Spleen (tissue), 11 donors: ENCODE data around the gene HOXC12. TPM values are rescaled to one million over a fixed set of nuclear protein-coding genes. Genes with fewer than 3 reads are reported as not detected.

Experiments
- DNase-seq: peaks from one replicate; pipeline ENCODE4 v3.0.0-alpha.2; 2020
- H3K27ac ChIP-seq, 8 donors: fragments of 200-600 bp; sonication (generic) in 7 of 8; 1 replicate in 4 of 8; 2 replicates in 4 of 8; pipeline versions ENCODE4 v1.5.0 to v1.8.0; 2016 to 2021; ENCODE audit warnings: inconsistent platforms in 4 of 8, mild to moderate bottlenecking in 4 of 8, moderate library complexity in 1 of 8
- H3K27me3 ChIP-seq, 7 donors: fragments of 200-600 bp; sonication (generic) in 6 of 7; replicated peaks in 1 of 7; 1 replicate in 4 of 7; 2 replicates in 3 of 7; pipeline versions ENCODE4 v1.5.0 to v1.8.0; 2016 to 2021; ENCODE audit warnings: inconsistent platforms in 3 of 7, mild to moderate bottlenecking in 1 of 7
- H3K36me3 ChIP-seq, 6 donors: fragments of 200-600 bp; sonication (generic) in 5 of 6; 1 replicate in 4 of 6; 2 replicates in 2 of 6; pipeline versions ENCODE4 v1.5.0 to v1.8.0; 2016 to 2021; ENCODE audit warnings: inconsistent platforms in 2 of 6
- H3K4me1 ChIP-seq, 6 donors: fragments of 200-600 bp; sonication (generic) in 5 of 6; 1 replicate in 3 of 6; 2 replicates in 3 of 6; pipeline versions ENCODE4 v1.5.0 to v1.8.0; 2016 to 2021; ENCODE audit warnings: inconsistent platforms in 3 of 6
- H3K4me3 ChIP-seq, 8 donors: fragments of 200-600 bp; sonication (generic) in 7 of 8; 1 replicate in 4 of 8; 2 replicates in 4 of 8; pipeline versions ENCODE4 v1.5.0 to v1.8.0; 2016 to 2021; ENCODE audit warnings: inconsistent platforms in 4 of 8, mild to moderate bottlenecking in 4 of 8, moderate library complexity in 2 of 8
- H3K9me3 ChIP-seq, 8 donors: fragments of 200-600 bp; sonication (generic) in 7 of 8; 1 replicate in 4 of 8; 2 replicates in 4 of 8; pipeline versions ENCODE4 v1.5.0 to v1.8.0; 2016 to 2021; ENCODE audit warnings: inconsistent platforms in 4 of 8
- POLR2A ChIP-seq, 3 donors: fragments of 450-650 bp; IDR thresholded peaks; one replicate each; pipeline ENCODE4 v1.5.1; 2017; ENCODE audit warnings: antibody characterized with exemption in 3 of 3, mild to moderate bottlenecking in 1 of 3
- POLR2AphosphoS5 ChIP-seq, 3 donors: sonication (generic); formaldehyde crosslinking; IDR thresholded peaks; one replicate each; pipeline ENCODE4 v1.5.1; 2017; ENCODE audit warnings: antibody characterized with exemption in 3 of 3
- WGBS, 5 donors: extraction: QIAGEN DNeasy Blood & Tissue Kit in 3 of 5; methylation state at CpG; one replicate each; pipeline versions ENCODE4 v1.1.5 to v1.1.7; 2013 to 2018; 5-methylcytosine and 5-hydroxymethylcytosine counted together
- intact Hi-C: fragments of 100-400 bp; cut with DNase I; formaldehyde crosslinking; loops from one replicate; pipeline ENCODE4 v1.15.0; 2023; ENCODE audit warnings: low total_unique reads
- polyA plus RNA-seq, 3 donors: library from polyadenylated mRNA; stranded (reverse); fragments of 200-250 nt; gene quantifications; one replicate each; pipeline ENCODE4 v1.2.1, GENCODE V29; 2013
- total RNA-seq, 7 donors: library from RNA; depleted of rRNA in 3 of 7; stranded (reverse); fragments of >200 nt in 3 of 7; fragmentation: NEBNext Ultra II Directional in 4 of 7; extraction: Animal tissue kit (Norgen Biotek cat#: 25700) in 4 of 7; gene quantifications; one replicate each; pipeline versions ENCODE4 v1.1.0 to v1.2.1, GENCODE V29; 2016 to 2021
- TF ChIP-seq, protein P1 (sequence below), 11 experiments: fragments of 200-600 bp in 7 of 11; fragments of 450-650 bp in 4 of 11; sonication (generic) in 4 of 11; IDR thresholded peaks in 8 of 11; conservative IDR thresholded peaks in 3 of 11; 1 replicate in 7 of 11; 2 replicates in 4 of 11; pipeline versions ENCODE4 v1.4.0 to v1.8.0; 2016 to 2021; ENCODE audit warnings: antibody characterized with exemption in 11 of 11, inconsistent platforms in 4 of 11, mild to moderate bottlenecking in 1 of 11
- donor health status: healthy with polysubstance abuse.
- donor health status: DM: no; HTN: no; CAD: no; lungs with moderate emphysema.
- donor health status: DM: no; HTN: no; CAD: no.
- donor health status: Bipolar disorder and iron deficiency.
- donor health status: healthy.
- donor health status: DM: no; HTN: no; CAD: no.
- donor health status: DM: yes; HTN: yes; CAD: no.

HOXC12 gene
- total and polyA plus RNA-seq, 10 donors, result not detected

DNA sequence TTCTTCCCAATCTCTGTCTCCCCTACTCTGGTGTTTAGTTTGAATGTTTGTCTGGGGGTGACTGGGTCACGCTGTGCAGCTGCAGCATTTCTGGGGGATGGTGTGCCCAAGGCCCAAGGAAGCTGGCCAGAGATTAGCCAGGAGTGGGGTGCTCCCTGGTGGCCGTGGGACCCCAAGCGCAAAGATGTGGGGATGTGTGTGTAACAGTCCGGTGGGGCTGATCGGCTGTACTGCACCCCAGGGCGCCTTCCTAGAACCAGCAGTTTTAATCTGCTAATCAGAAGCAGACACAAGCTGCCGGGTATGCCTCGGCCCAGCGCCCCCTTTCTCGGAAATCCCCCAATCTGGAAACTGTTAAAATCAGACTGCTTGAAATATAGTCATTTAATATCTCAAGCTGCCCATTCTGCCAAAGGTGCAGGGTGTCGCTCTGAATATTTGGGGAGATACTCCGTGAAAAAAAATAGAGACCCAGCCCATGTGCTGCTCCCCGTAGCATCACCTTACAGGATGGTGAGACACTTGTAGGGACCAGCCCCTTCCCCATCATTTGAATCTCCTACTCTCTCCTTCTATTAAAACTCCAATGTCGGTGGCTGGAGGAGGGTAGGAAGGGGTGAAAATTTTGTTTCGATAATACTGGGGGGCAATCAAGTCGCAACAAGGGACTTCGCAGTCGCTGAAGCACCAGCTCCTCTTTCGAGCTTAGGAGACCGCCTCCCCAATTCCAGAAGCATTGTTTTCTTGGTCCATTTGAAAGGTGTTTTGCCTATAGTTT is 49.5 kb downstream of the HOXC12 start:
- WGBS, 5 donors, result 18 to 27% (median 21%) methylated on average over 20 of the region's 20 CpGs
- intact Hi-C loops, result loop anchor here (5.0 kb wide), 1 partner anchor 198 kb away; no protein-coding TSS in a partner anchor
- DNase-seq, result no peak

GRCh38 chr12:54004841-54005530 is 50.3 kb downstream of the HOXC12 start:
- peaks cover 17 to 100% (median 95%) of the 10 kb centered on the region in 7 donors for H3K27me3 ChIP-seq
- intact Hi-C loops, result loop anchor here (5.0 kb wide), 2 partner anchors 187 to 197 kb away; no protein-coding TSS in a partner anchor
- H3K36me3 ChIP-seq, result no peaks in the 10 kb centered on the region
- H3K4me1 ChIP-seq, result peaks cover 5 to 50% (median 29%) of the 10 kb centered on the region in 6 donors
- no peak for TF ChIP-seq POLR2AphosphoS5 (IDR thresholded peaks at IDR 0.05)
- TF ChIP-seq, protein P1, sequence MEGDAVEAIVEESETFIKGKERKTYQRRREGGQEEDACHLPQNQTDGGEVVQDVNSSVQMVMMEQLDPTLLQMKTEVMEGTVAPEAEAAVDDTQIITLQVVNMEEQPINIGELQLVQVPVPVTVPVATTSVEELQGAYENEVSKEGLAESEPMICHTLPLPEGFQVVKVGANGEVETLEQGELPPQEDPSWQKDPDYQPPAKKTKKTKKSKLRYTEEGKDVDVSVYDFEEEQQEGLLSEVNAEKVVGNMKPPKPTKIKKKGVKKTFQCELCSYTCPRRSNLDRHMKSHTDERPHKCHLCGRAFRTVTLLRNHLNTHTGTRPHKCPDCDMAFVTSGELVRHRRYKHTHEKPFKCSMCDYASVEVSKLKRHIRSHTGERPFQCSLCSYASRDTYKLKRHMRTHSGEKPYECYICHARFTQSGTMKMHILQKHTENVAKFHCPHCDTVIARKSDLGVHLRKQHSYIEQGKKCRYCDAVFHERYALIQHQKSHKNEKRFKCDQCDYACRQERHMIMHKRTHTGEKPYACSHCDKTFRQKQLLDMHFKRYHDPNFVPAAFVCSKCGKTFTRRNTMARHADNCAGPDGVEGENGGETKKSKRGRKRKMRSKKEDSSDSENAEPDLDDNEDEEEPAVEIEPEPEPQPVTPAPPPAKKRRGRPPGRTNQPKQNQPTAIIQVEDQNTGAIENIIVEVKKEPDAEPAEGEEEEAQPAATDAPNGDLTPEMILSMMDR (IDR thresholded peaks at IDR 0.05 in 8 of 11, conservative IDR thresholded peaks at IDR 0.05 in 3 of 11), result no peak
- TF ChIP-seq POLR2A (IDR thresholded peaks at IDR 0.05), result no peak
- H3K27ac ChIP-seq, result no peak overlapping the region
- WGBS, 5 donors, result 9 to 15% (median 11%) methylated on average over 30 to 31 of the region's 31 CpGs
- no peaks in the 10 kb centered on the region for H3K9me3 ChIP-seq
- H3K4me3 ChIP-seq, result no peak overlapping the region
- no peak for DNase-seq

More for the DNA sequence above, 49.5 kb downstream of the HOXC12 start:
- H3K9me3 ChIP-seq, result no peaks in the 10 kb centered on the region
- H3K27me3 ChIP-seq, result peaks cover 20 to 100% (median 95%) of the 10 kb centered on the region in 7 donors
- H3K27ac ChIP-seq, result no peak overlapping the region
- TF ChIP-seq, protein P1 (IDR thresholded peaks at IDR 0.05 in 8 of 11, conservative IDR thresholded peaks at IDR 0.05 in 3 of 11), result no peak
- TF ChIP-seq POLR2AphosphoS5 (IDR thresholded peaks at IDR 0.05) (no peak), POLR2A (IDR thresholded peaks at IDR 0.05) (no peak)
- no peak overlapping the region for H3K4me3 ChIP-seq
- no peaks in the 10 kb centered on the region for H3K36me3 ChIP-seq
- H3K4me1 ChIP-seq, result peaks cover 6 to 50% (median 29%) of the 10 kb centered on the region in 6 donors

DNA sequence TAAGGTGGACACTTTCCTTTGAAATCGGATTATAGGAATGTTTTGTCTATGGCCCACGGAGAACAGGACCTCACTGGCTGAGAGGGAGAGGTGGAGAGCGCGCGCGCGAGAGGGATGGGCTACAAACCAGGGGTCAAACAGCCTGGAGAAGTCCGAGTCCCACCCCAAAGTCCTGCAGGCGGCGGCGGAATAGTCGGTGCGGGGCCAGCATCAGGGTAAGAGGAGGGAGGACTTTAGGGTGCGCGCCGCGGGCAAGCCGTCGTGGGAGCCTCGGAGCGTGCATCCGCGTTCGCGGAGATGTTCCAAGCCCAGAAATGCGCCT is 50.8 kb downstream of the HOXC12 start:
- Histone ChIP-seq H3K9me3 (no peaks in the 10 kb centered on the region), H3K27me3 (peaks cover 14 to 100% (median 95%) of the 10 kb centered on the region in 7 donors), H3K36me3 (no peaks in the 10 kb centered on the region), H3K27ac (no peak overlapping the region), H3K4me1 (peaks cover 2 to 48% (median 25%) of the 10 kb centered on the region in 6 donors), H3K4me3 (no peak overlapping the region)
- DNase-seq, result no peak
- 4 to 9% (median 4%) methylated on average over 26 of the region's 26 CpGs for WGBS, 5 donors
- intact Hi-C loops, result loop anchor here (5.0 kb wide), 1 partner anchor 187 kb away; no protein-coding TSS in a partner anchor
- TF ChIP-seq POLR2A (IDR thresholded peaks at IDR 0.05) (no peak), POLR2AphosphoS5 (IDR thresholded peaks at IDR 0.05) (no peak)
- TF ChIP-seq, protein P1 (IDR thresholded peaks at IDR 0.05 in 8 of 11, conservative IDR thresholded peaks at IDR 0.05 in 3 of 11), result no peak
